NCI-H226 (cell line): Measurements from ENCODE around the gene MRFAP1L1.
A peak's percentile ranks its signal among the peaks of the same experiment; 100 is the strongest.
"Not testable (repeated sequence)": the region's sequence is repeated elsewhere in the genome, so short reads cannot be mapped to it uniquely, and the experiment has no call there.

ENCODE experiments used
- DNase-seq: peaks from one replicate; pipeline ENCODE4 v3.0.0-alpha.2; 2015

The MRFAP1L1 gene

GRCh38 chr4:6709230-6710114 is at the start of gene MRFAP1L1:
MRFAP1L1 (minus strand) TSS chr4:6709865; CDS start chr4:6709629, 236 bp downstream.
- DNase-seq, result peak; percentile 92

- DNase-seq, result no peak
These were observed 49.1 kb upstream of the MRFAP1L1 start for GRCh38 chr4:6758728-6759127.

- DNase-seq, result not testable (repeated sequence)
These were observed 46.7 kb upstream of the MRFAP1L1 start for GRCh38 chr4:6756345-6756744.

GRCh38 chr4:6755088-6755753 is 45.6 kb upstream of the MRFAP1L1 start:
- DNase-seq, result no peak

GRCh38 chr4:6754481-6755087 is 44.9 kb upstream of the MRFAP1L1 start:
- DNase-seq, result no peak

- no peak for DNase-seq
These were observed 44.2 kb upstream of the MRFAP1L1 start for GRCh38 chr4:6753891-6754290.

- DNase-seq, result no peak
These were observed 43.5 kb upstream of the MRFAP1L1 start for GRCh38 chr4:6753103-6753560.

GRCh38 chr4:6752486-6752829 is 42.8 kb upstream of the MRFAP1L1 start:
- no peak for DNase-seq

GRCh38 chr4:6751611-6752485 is 42.2 kb upstream of the MRFAP1L1 start:
- DNase-seq, result no peak

- no peak for DNase-seq
These were observed 40.9 kb upstream of the MRFAP1L1 start for GRCh38 chr4:6750286-6751221.

- DNase-seq, result no peak
These were observed 39.9 kb upstream of the MRFAP1L1 start for GRCh38 chr4:6749340-6750171.

GRCh38 chr4:6748286-6748685 is 38.6 kb upstream of the MRFAP1L1 start:
- DNase-seq, result no peak

- DNase-seq, result peak; percentile 65
These were observed 37.8 kb upstream of the MRFAP1L1 start for GRCh38 chr4:6747294-6748051.

- DNase-seq, result peak; percentile 81
These were observed 37.1 kb upstream of the MRFAP1L1 start for GRCh38 chr4:6746721-6747293.

- no peak for DNase-seq
These were observed 33.3 kb upstream of the MRFAP1L1 start for GRCh38 chr4:6742989-6743388.

GRCh38 chr4:6742507-6742906 is 32.8 kb upstream of the MRFAP1L1 start:
- DNase-seq, result no peak

- DNase-seq, result no peak
These were observed 30.7 kb upstream of the MRFAP1L1 start for GRCh38 chr4:6740347-6740746.

GRCh38 chr4:6739920-6740319 is 30.3 kb upstream of the MRFAP1L1 start:
- DNase-seq, result no peak

- DNase-seq, result no peak
These were observed 24.6 kb upstream of the MRFAP1L1 start for GRCh38 chr4:6734165-6734786.
